Measurements from ENCODE around the gene DGKI. TPM values are rescaled to one million over a fixed set of nuclear protein-coding genes. Genes with fewer than 3 reads are reported as not detected.

The DGKI gene
- total RNA-seq, 4 donors from 2014 or later: 0.66 to 2.9 (median 1.7) TPM

DNA sequence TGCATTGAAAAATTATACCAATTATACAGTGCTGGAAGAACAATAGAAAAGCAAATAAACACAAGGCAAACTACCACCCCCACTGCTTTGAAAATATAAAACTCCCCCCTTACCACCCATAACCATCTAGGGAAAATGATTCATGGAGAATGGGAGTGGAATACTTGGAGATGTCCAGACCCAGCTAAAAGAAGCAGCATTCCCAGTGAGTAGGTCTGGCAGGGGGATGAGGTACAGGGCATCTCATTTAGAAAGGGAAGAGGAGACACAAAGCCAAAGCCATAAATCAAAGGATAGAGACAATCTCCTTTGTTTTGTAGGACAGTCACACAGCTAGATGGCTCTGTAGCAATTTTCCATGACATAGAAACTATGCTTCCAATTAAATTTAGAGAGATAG is 36.0 kb upstream of the DGKI start:
- intact Hi-C loops (cut with DNase I): loop anchor here (10.0 kb wide), 1 partner anchor 1252 kb away; a partner anchor contains a TSS
- Histone ChIP-seq H3K9me3 (no peaks in the 10 kb centered on the region), H3K27ac (replicated peaks in 1 of 4) (peak overlapping the region; percentile 1 to 62 (median 48)), H3K4me3 (no peak overlapping the region), H3K4me1 (peaks cover 26 to 59% (median 47%) of the 10 kb centered on the region in 4 donors), H3K27me3 (no peaks in the 10 kb centered on the region), H3K36me3 (peaks cover 36 to 86% (median 65%) of the 10 kb centered on the region in 4 donors)
- DNase-seq (ENCODE audit: extremely low spot score): no peak
- no peak for TF ChIP-seq POLR2A (IDR thresholded peaks at IDR 0.05; ENCODE audit: low read depth)
- TF ChIP-seq, protein P1, sequence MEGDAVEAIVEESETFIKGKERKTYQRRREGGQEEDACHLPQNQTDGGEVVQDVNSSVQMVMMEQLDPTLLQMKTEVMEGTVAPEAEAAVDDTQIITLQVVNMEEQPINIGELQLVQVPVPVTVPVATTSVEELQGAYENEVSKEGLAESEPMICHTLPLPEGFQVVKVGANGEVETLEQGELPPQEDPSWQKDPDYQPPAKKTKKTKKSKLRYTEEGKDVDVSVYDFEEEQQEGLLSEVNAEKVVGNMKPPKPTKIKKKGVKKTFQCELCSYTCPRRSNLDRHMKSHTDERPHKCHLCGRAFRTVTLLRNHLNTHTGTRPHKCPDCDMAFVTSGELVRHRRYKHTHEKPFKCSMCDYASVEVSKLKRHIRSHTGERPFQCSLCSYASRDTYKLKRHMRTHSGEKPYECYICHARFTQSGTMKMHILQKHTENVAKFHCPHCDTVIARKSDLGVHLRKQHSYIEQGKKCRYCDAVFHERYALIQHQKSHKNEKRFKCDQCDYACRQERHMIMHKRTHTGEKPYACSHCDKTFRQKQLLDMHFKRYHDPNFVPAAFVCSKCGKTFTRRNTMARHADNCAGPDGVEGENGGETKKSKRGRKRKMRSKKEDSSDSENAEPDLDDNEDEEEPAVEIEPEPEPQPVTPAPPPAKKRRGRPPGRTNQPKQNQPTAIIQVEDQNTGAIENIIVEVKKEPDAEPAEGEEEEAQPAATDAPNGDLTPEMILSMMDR (IDR thresholded peaks at IDR 0.05): no peak
- no peak for TF ChIP-seq EP300 (IDR thresholded peaks at IDR 0.05)
- TF ChIP-seq POLR2AphosphoS5 (IDR thresholded peaks at IDR 0.05): no peak

DNA sequence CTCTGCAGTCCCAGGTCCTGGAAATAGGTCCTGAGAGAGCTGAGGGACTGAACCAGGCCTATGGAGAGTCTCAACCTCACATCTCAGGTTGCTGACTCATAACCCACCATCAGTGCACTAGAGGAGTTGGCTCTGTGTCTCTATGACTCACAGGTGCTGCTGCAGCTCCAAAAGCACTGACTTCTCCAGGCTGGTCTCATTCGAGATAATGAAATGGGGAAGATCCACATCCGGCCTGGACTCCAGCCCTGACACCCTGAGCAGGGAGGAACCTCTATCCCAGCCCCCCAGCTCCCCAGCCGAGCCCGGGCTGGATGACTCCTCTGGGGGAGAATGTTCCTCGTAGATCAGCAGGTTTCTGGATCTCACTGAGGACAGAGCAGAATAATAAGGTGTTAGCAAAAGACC is 35.5 kb upstream of the DGKI start:
- Histone ChIP-seq H3K36me3 (peaks cover 35 to 84% (median 65%) of the 10 kb centered on the region in 4 donors), H3K27ac (replicated peaks in 1 of 4) (peak overlapping the region; percentile 1 to 62 (median 48)), H3K27me3 (no peaks in the 10 kb centered on the region), H3K4me1 (peaks cover 26 to 62% (median 51%) of the 10 kb centered on the region in 4 donors), H3K4me3 (no peak overlapping the region), H3K9me3 (no peaks in the 10 kb centered on the region)
- no peak for TF ChIP-seq POLR2A (IDR thresholded peaks at IDR 0.05; ENCODE audit: low read depth)
- TF ChIP-seq, protein P1 (IDR thresholded peaks at IDR 0.05): no peak
- TF ChIP-seq EP300 (IDR thresholded peaks at IDR 0.05): no peak
- TF ChIP-seq POLR2AphosphoS5 (IDR thresholded peaks at IDR 0.05): peak; percentile 22 to 37
- intact Hi-C loops (cut with DNase I): loop anchor here (10.0 kb wide), 1 partner anchor 1253 kb away; a partner anchor contains a TSS
- 67% methylated on average over 1 of the region's 5 CpGs for WGBS
- DNase-seq (ENCODE audit: extremely low spot score): no peak

DNA sequence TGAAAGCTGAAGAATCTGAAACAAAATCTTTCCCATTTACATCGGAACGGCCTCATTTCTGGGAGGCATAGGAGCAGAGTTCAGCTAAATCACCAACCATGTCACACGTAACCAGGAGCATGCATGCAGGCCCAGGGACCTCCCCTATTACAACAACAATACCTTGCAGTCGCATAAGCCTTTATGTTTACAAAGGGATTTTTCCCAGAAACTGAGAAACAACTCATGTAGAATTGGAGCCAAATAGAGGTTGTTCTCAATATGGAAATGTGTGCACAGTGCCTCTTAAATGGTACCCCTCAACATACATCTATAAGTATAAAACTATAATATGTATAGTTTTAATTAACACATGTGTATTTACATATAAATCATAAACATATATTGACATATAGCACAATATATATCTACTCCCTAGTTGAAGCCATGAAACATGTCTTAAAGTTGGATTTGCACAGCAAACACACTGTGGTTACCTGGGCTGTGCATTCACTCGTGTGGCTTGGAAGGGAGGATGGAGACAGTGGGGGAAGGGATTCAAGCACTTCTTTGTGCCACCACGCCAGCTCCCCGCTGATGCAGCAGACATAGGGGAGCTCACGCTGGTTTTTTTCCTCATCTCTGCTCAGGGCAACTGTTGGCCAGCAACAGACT is 35.0 kb upstream of the DGKI start:
- H3K36me3 ChIP-seq: peaks cover 35 to 80% (median 65%) of the 10 kb centered on the region in 4 donors
- H3K27ac ChIP-seq (replicated peaks in 1 of 4): peak overlapping the region in 3 of 4 donors; percentile 37 to 62 (median 58)
- no peaks in the 10 kb centered on the region for H3K27me3 ChIP-seq
- no peaks in the 10 kb centered on the region for H3K9me3 ChIP-seq
- TF ChIP-seq POLR2A (IDR thresholded peaks at IDR 0.05; ENCODE audit: low read depth) (no peak), POLR2AphosphoS5 (IDR thresholded peaks at IDR 0.05) (no peak), EP300 (IDR thresholded peaks at IDR 0.05) (no peak)
- TF ChIP-seq, protein P1 (IDR thresholded peaks at IDR 0.05): no peak
- peaks cover 29 to 62% (median 52%) of the 10 kb centered on the region in 4 donors for H3K4me1 ChIP-seq
- no peak for DNase-seq (ENCODE audit: extremely low spot score)
- H3K4me3 ChIP-seq: no peak overlapping the region
- 93% methylated on average over 8 of the region's 8 CpGs for WGBS
- intact Hi-C loops (cut with DNase I): loop anchor here (10.0 kb wide), 1 partner anchor 1253 kb away; a partner anchor contains a TSS

DNA sequence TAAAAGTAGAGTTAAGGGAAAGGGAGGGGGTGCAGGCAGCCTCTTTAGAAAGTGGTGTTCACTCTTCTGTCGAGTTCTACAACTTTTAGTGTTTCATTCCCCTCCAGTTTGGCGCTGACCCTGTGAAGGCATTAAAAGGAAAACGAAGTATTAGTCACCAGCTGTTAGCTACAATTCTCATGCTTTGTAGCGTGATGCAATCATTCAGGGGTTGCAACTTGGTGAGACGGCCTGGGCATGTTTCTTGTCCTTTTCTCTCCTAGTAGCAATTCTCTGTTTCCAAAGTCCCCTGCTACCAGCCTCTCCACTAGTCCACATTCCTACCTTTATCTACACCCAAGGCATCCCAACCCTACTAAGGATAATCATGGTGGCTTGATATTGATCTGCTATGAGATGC is 33.7 kb upstream of the DGKI start:
- intact Hi-C loops (cut with DNase I): loop anchor here (10.0 kb wide), 1 partner anchor 1254 kb away; a partner anchor contains a TSS
- peaks cover 35 to 83% (median 65%) of the 10 kb centered on the region in 4 donors for H3K36me3 ChIP-seq

More for the DNA sequence above, 33.7 kb upstream of the DGKI start:
- Histone ChIP-seq H3K9me3 (no peaks in the 10 kb centered on the region), H3K4me1 (peaks cover 28 to 58% (median 45%) of the 10 kb centered on the region in 4 donors), H3K27me3 (no peaks in the 10 kb centered on the region), H3K4me3 (no peak overlapping the region), H3K27ac (replicated peaks in 1 of 4) (peak overlapping the region; percentile 69 to 85 (median 74))
- WGBS: 77% methylated on average over 5 of the region's 5 CpGs
- no peak for DNase-seq (ENCODE audit: extremely low spot score)
- TF ChIP-seq POLR2AphosphoS5 (IDR thresholded peaks at IDR 0.05) (no peak), POLR2A (IDR thresholded peaks at IDR 0.05; ENCODE audit: low read depth) (no peak), EP300 (IDR thresholded peaks at IDR 0.05) (no peak)
- TF ChIP-seq, protein P1 (IDR thresholded peaks at IDR 0.05): no peak
